Common myeloid progenitor, CD34-positive (primary cell): ENCODE data around the gene HNRNPLL.

Source experiments
- CTCF ChIA-PET: fragments of 350-600 bp; sonication (Branson Sonifier 250); formaldehyde crosslinking; loops from one replicate; lab custom pipeline; 2021; ENCODE audit warnings: antibody characterized with exemption; lab: Charles Lee
- POLR2A ChIA-PET: fragments of 350-600 bp; sonication (Branson Sonifier 250); formaldehyde crosslinking; loops from one replicate; lab custom pipeline; 2021; ENCODE audit warnings: antibody characterized with exemption; lab: Charles Lee
- DNase-seq, 3 donors: peaks; one replicate each; pipeline versions ENCODE4 v3.0.0 to v3.0.0-alpha.2; 2013
- H3K27ac ChIP-seq, 2 experiments: 1 replicate in 1 of 2; 2 replicates in 1 of 2; pipeline ENCODE4 v1.7.0; 2013; ENCODE audit warnings: inconsistent platforms in 2 of 2, low read length in 2 of 2, mild to moderate bottlenecking in 2 of 2, low read depth in 1 of 2, moderate library complexity in 1 of 2; ENCODE audit not compliant: severe bottlenecking in 2 of 2, insufficient read depth in 1 of 2, poor library complexity in 1 of 2
- H3K27me3 ChIP-seq, 5 experiments: replicated peaks in 2 of 5; 1 replicate in 3 of 5; 2 replicates in 2 of 5; pipeline versions ENCODE4 v1.6.1 to v1.7.0; 2013; ENCODE audit warnings: low read length in 4 of 5, mild to moderate bottlenecking in 2 of 5, moderate library complexity in 2 of 5, inconsistent platforms in 1 of 5; ENCODE audit not compliant: insufficient read depth in 5 of 5, control insufficient read depth in 4 of 5
- H3K36me3 ChIP-seq, 4 experiments: 1 replicate in 2 of 4; 2 replicates in 2 of 4; pipeline versions ENCODE4 v1.6.1 to v1.7.0; 2013; ENCODE audit warnings: low read length in 3 of 4, control low read depth in 1 of 4, mild to moderate bottlenecking in 1 of 4; ENCODE audit not compliant: control insufficient read depth in 4 of 4, insufficient read depth in 4 of 4
- H3K4me1 ChIP-seq, 4 experiments: 1 replicate in 3 of 4; 2 replicates in 1 of 4; pipeline versions ENCODE4 v1.6.1 to v1.7.1; 2013; ENCODE audit warnings: low read length in 3 of 4, mild to moderate bottlenecking in 3 of 4, control low read depth in 1 of 4, inconsistent platforms in 1 of 4, moderate library complexity in 1 of 4; ENCODE audit not compliant: control insufficient read depth in 4 of 4, insufficient read depth in 4 of 4; ENCODE audit errors: control extremely low read depth in 1 of 4
- H3K4me3 ChIP-seq, 7 experiments: 1 replicate in 4 of 7; 2 replicates in 3 of 7; pipeline versions ENCODE4 v1.5.1 to v1.7.0; 2013; ENCODE audit warnings: mild to moderate bottlenecking in 7 of 7, low read length in 6 of 7, moderate library complexity in 6 of 7, inconsistent platforms in 2 of 7, low read depth in 2 of 7, control low read depth in 1 of 7; ENCODE audit not compliant: insufficient read depth in 4 of 7, control insufficient read depth in 1 of 7; ENCODE audit errors: extremely low read depth in 1 of 7
- H3K9me3 ChIP-seq, 5 experiments: 1 replicate in 4 of 5; 2 replicates in 1 of 5; pipeline versions ENCODE4 v1.6.1 to v1.7.1; 2013; ENCODE audit warnings: low read length in 4 of 5, mild to moderate bottlenecking in 2 of 5, inconsistent platforms in 1 of 5, low read depth in 1 of 5, moderate library complexity in 1 of 5; ENCODE audit not compliant: control insufficient read depth in 4 of 5, insufficient read depth in 2 of 5; ENCODE audit errors: control extremely low read depth in 1 of 5
- WGBS: methylation state at CpG from one replicate; pipeline ENCODE4 v1.1.5; 2013; ENCODE audit not compliant: insufficient coverage; 5-methylcytosine and 5-hydroxymethylcytosine counted together

HNRNPLL gene

GRCh38 chr2:38560092-38560491 is 42.6 kb downstream of the HNRNPLL start:
- no peaks in the 10 kb centered on the region for H3K4me1 ChIP-seq
- peaks cover 0 to 19% (median 3%) of the 10 kb centered on the region in 4 experiments for H3K36me3 ChIP-seq
- H3K27me3 ChIP-seq, result no peaks in the 10 kb centered on the region
- H3K27ac ChIP-seq, result no peak overlapping the region
- CTCF ChIA-PET, result no interaction called here
- 100% methylated on average over 2 of the region's 2 CpGs for WGBS
- POLR2A ChIA-PET, result no interaction called here
- no peaks in the 10 kb centered on the region for H3K9me3 ChIP-seq
- no peak for DNase-seq
- no peak overlapping the region for H3K4me3 ChIP-seq

GRCh38 chr2:38557981-38558380 is 44.7 kb downstream of the HNRNPLL start:
- ChIA-PET CTCF (interaction anchor here (1.0 to 2.4 kb wide), 6 partner anchors 9 to 183 kb away, joined by 3 to 10 read pairs (median 5); no protein-coding TSS in a partner anchor), POLR2A (interaction anchor here (0.6 kb wide), 1 partner anchor 1123 kb away, joined by 3 read pairs; no protein-coding TSS in a partner anchor)
- Histone ChIP-seq H3K4me1 (peaks cover 0 to under 1% (median 0%) of the 10 kb centered on the region in 4 experiments), H3K27me3 (no peaks in the 10 kb centered on the region), H3K4me3 (no peak overlapping the region), H3K36me3 (peaks cover 0 to 13% (median 3%) of the 10 kb centered on the region in 4 experiments), H3K9me3 (no peaks in the 10 kb centered on the region), H3K27ac (no peak overlapping the region)
- WGBS, result 94% methylated on average over 3 of the region's 5 CpGs
- no peak for DNase-seq

DNA sequence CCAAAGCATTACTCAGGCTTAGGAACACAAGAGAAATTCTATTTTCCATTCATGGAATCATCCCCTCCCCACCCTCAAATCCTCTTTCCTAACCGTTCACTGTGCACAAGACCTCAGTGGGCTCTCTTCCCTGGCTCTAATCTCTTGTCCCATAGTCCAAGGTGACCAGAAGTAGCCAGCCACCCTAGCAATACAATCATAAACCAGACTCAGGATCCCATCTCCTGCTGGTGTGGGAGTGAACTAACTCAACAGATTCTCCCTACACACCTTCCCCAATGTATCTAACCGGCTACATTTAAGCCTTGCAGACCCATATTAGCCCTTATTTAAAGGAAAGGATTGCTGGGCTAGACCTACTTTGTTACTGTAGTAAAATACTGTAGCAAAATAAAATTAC is 45.5 kb downstream of the HNRNPLL start:
- Histone ChIP-seq H3K36me3 (peaks cover 0 to 13% (median 3%) of the 10 kb centered on the region in 4 experiments), H3K27me3 (no peaks in the 10 kb centered on the region), H3K27ac (no peak overlapping the region), H3K9me3 (no peaks in the 10 kb centered on the region), H3K4me3 (no peak overlapping the region), H3K4me1 (peaks cover 0 to 8% (median 6%) of the 10 kb centered on the region in 4 experiments)
- POLR2A ChIA-PET, result interaction anchor here (0.6 kb wide), 1 partner anchor 1122 kb away, joined by 3 read pairs; no protein-coding TSS in a partner anchor
- CTCF ChIA-PET, result interaction anchor here (1.0 to 4.7 kb wide), 6 partner anchors 8 to 184 kb away, joined by 3 to 39 read pairs (median 10); no protein-coding TSS in a partner anchor
- no CpG with 5 or more reads among the region's 2 CpGs for WGBS
- DNase-seq, result no peak

DNA sequence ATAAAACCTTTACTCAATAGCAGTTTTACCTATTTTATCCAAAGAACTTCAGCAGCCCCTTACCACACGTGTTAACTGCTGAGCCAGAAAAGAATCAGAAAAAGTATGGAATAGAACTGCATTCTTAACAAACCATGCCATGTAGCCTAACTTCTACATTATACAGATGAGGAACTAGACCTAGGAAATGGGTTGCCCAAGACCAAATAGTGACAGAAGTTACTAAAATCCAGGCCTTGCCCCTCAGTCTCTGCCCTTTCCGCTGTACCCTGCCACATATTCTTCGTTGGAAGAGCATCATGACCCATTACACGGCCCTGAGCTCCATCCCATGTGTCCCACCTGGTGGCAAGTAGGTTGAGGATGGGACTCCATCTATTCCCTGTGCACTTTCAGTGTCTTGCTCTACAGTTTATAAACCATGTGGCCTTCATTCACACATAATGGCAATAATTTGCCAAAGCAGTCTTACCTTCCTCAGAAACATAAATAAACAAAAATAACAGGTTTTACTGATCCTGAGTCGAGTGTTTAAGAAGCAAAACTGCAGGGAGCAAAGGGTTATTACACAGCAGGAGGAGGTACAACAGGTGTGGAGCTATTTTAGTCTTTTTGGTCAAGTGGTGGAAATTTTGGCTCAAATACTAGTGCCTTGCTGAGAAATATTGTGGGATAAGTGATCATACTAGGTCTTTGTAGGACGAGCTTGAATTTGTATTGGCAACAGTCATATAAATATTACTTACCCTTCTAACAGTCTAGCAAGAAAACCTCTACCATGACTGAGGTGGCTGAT is 46.5 kb downstream of the HNRNPLL start:
- Histone ChIP-seq H3K4me3 (no peak overlapping the region), H3K9me3 (no peaks in the 10 kb centered on the region), H3K36me3 (peaks cover 0 to 7% (median 1%) of the 10 kb centered on the region in 4 experiments), H3K4me1 (peaks cover 0 to 15% (median 11%) of the 10 kb centered on the region in 4 experiments), H3K27me3 (no peaks in the 10 kb centered on the region), H3K27ac (no peak overlapping the region)
- 96% methylated on average over 3 of the region's 6 CpGs for WGBS
- no peak for DNase-seq
- ChIA-PET POLR2A (interaction anchor here (0.6 kb wide), 1 partner anchor 184 kb away, joined by 5 read pairs; no protein-coding TSS in a partner anchor), CTCF (interaction anchor here (0.7 to 4.7 kb wide), 11 partner anchors 10 to 188 kb away, joined by 3 to 39 read pairs (median 6); no protein-coding TSS in a partner anchor)

DNA sequence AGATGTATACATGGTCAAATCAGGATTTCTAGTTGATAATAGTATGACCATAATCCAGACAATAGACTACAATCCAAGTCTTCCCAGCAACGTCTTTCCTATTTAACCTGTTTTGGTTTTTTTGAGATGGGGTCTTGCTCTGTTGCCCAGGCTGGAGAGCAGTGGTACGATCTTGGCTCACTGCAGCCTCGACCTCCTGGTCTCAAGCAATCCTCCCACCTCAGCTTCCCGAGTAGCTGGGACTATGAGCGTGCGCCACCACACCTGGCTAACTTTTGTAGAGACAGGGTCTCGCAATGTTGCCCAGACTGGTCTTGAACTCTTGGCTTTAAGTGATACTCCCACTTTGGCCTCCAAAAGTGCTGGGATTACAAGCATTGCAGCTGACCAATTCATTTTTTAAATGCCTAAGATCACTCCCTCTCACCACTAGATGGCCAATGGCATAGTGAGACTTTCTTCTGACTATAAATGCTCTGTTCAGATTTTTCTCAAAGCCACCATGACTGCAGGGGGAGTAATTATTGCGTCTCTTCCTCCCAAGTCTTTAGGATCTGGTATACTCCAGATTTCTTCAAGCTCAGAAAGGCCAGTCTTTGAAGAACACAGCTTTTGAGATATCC is 47.6 kb downstream of the HNRNPLL start:
- H3K4me3 ChIP-seq, result no peak overlapping the region
- ChIA-PET CTCF (interaction anchor here (0.7 to 4.7 kb wide), 10 partner anchors 10 to 189 kb away, joined by 3 to 39 read pairs (median 8); no protein-coding TSS in a partner anchor), POLR2A (no interaction called here)
- 97% methylated on average over 8 of the region's 8 CpGs for WGBS
- peak in 2 of 3 donors; percentile 37 to 40 for DNase-seq
- no peaks in the 10 kb centered on the region for H3K9me3 ChIP-seq
- no peak overlapping the region for H3K27ac ChIP-seq
- no peaks in the 10 kb centered on the region for H3K27me3 ChIP-seq
- H3K4me1 ChIP-seq, result peaks cover 0 to 15% (median 11%) of the 10 kb centered on the region in 4 experiments
- peaks cover 0 to 2% (median under 1%) of the 10 kb centered on the region in 4 experiments for H3K36me3 ChIP-seq

- Histone ChIP-seq H3K9me3 (no peaks in the 10 kb centered on the region), H3K4me1 (peaks cover 6 to 26% (median 15%) of the 10 kb centered on the region in 4 experiments), H3K27me3 (no peaks in the 10 kb centered on the region), H3K36me3 (no peaks in the 10 kb centered on the region), H3K4me3 (no peak overlapping the region), H3K27ac (no peak overlapping the region)
- POLR2A ChIA-PET, result interaction anchor here (1.0 to 1.1 kb wide), 2 partner anchors 13 to 23 kb away, joined by 3 to 4 read pairs; no protein-coding TSS in a partner anchor
- 100% methylated on average over 1 of the region's 2 CpGs for WGBS
- CTCF ChIA-PET, result interaction anchor here (0.6 to 4.7 kb wide), 9 partner anchors 8 to 1245 kb away, joined by 3 to 39 read pairs (median 5); no protein-coding TSS in a partner anchor
- no peak for DNase-seq
Measured at GRCh38 chr2:38553554-38553953, 49.2 kb downstream of the HNRNPLL start.
